Hepatocyte (in vitro differentiated cells): ENCODE results near the gene SYTL1. TPM values are rescaled to one million over a fixed set of nuclear protein-coding genes. Genes with fewer than 3 reads are reported as not detected.

Source experiments
- DNase-seq: peaks from one replicate; pipeline ENCODE4 v3.0.0-alpha.2; 2016; ENCODE audit warnings: low spot score
- H2AFZ ChIP-seq: fragments of 200-600 bp; sonication (generic); 2 replicates; pipeline ENCODE4 v1.6.0; 2016; ENCODE audit warnings: antibody characterized with exemption, mild to moderate bottlenecking
- H3K27ac ChIP-seq: fragments of 200-600 bp; sonication (generic); 2 replicates; pipeline ENCODE4 v1.5.1; 2016; ENCODE audit warnings: mild to moderate bottlenecking
- H3K27me3 ChIP-seq: fragments of 200-600 bp; sonication (generic); 2 replicates; pipeline ENCODE4 v1.6.1; 2016
- H3K36me3 ChIP-seq: fragments of 200-600 bp; sonication (generic); replicated peaks from 2 replicates; pipeline ENCODE4 v1.5.1; 2016; ENCODE audit warnings: low read depth; ENCODE audit not compliant: insufficient read depth
- H3K4me1 ChIP-seq: fragments of 200-600 bp; sonication (generic); 2 replicates; pipeline ENCODE4 v1.5.1; 2016; ENCODE audit warnings: mild to moderate bottlenecking, moderate library complexity; ENCODE audit not compliant: insufficient read depth
- H3K4me2 ChIP-seq: fragments of 200-600 bp; sonication (generic); 2 replicates; pipeline ENCODE4 v1.6.0; 2016
- H3K4me3 ChIP-seq: fragments of 200-600 bp; sonication (generic); 2 replicates; pipeline ENCODE4 v1.5.1; 2016; ENCODE audit warnings: mild to moderate bottlenecking
- H3K79me2 ChIP-seq: fragments of 200-600 bp; sonication (generic); 2 replicates; pipeline ENCODE4 v1.6.0; 2017; ENCODE audit warnings: mild to moderate bottlenecking
- H3K9me2 ChIP-seq: fragments of 200-600 bp; sonication (generic); replicated peaks from 2 replicates; pipeline ENCODE4 v1.6.0; 2017; ENCODE audit warnings: mild to moderate bottlenecking; ENCODE audit not compliant: insufficient read depth
- H3K9me3 ChIP-seq: fragments of 200-600 bp; sonication (generic); 2 replicates; pipeline ENCODE4 v1.5.1; 2016; ENCODE audit warnings: low read depth, mild to moderate bottlenecking
- H4K20me1 ChIP-seq: fragments of 200-600 bp; sonication (generic); 2 replicates; pipeline ENCODE4 v1.6.0; 2016; ENCODE audit warnings: mild to moderate bottlenecking; ENCODE audit not compliant: insufficient read depth, poor library complexity, severe bottlenecking
- CTCF ChIP-seq: fragments of 200-600 bp; sonication (generic); IDR thresholded peaks from 2 replicates; pipeline ENCODE4 v1.5.1; 2016; ENCODE audit warnings: antibody characterized with exemption, mild to moderate bottlenecking; ENCODE audit not compliant: poor library complexity
- EZH2 ChIP-seq: fragments of 200-600 bp; sonication (generic); IDR thresholded peaks from 2 replicates; pipeline ENCODE4 v1.6.1; 2016; ENCODE audit warnings: antibody characterized with exemption, mild to moderate bottlenecking, borderline replicate concordance
- EZH2phosphoT487 ChIP-seq: fragments of 200-600 bp; sonication (generic); IDR thresholded peaks from one replicate; pipeline ENCODE4 v1.6.1; 2018; ENCODE audit warnings: antibody characterized with exemption, mild to moderate bottlenecking, low read depth, moderate library complexity; ENCODE audit not compliant: unreplicated experiment, severe bottlenecking
- WGBS: methylation state at CpG from one replicate; pipeline ENCODE4 v1.1.6; 2016; ENCODE audit warnings: low lambda C conversion rate; ENCODE audit errors: missing lambda C conversion rate; 5-methylcytosine and 5-hydroxymethylcytosine counted together
- polyA plus RNA-seq: library from polyadenylated mRNA; unstranded; fragments of >200 nt; fragmentation: Nextera tagmentation; extraction: Ambion mirVana; gene quantifications from 2 replicates; pipeline ENCODE4 v1.2.1, GENCODE V29; 2016
- total RNA-seq: library from RNA; depleted of rRNA; stranded (reverse); fragments of >200 nt; gene quantifications from 2 replicates; pipeline ENCODE4 v1.2.3, GENCODE V29; 2014

The SYTL1 gene
- total and polyA plus RNA-seq, 2 experiments from 2014 or later, result 12.1 to 21.7 TPM

DNA sequence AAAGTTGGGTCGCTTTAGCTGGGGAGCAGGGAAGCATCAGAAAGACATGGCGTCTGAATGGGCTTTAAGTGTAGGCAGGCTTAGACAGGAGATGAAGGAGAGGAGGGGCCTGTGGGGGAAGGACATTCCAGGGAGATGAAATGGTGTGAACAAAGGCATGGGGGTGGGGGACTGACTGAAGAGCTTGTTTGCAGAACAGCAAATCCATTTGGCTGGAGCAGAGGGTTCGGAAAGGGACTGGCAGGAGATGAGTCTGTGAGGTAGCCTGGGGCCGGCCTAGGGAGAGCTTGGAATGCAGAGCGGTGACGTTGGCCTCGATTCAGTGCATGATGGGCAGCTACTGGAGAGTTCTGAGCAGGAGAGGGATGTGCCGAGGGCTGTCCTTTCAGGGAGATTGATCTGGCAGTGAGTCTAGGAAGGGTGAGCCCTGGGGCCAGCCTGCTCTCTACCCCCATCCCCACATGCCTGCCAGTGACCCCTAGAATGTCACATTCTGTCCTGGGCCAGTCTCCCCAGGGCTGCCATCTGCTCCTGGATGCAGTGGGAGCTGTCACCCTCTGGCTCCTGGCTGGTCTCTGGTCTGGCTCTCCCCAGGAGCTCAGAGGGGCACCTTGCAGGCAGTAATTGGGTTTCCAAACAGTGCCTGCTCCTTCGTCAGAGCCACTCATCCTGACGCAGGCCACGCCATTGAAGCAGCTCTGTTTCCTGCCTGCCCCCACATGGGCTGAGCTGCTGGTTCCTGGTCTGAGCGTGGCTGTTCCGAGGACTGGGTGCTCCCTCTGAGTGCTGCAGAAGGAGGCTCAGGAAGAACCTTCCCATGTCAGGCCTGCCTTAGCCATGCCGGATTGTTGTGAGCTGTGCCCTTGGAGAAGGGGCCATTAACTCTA, 42.2 kb upstream of the SYTL1 start:
- H3K36me3 ChIP-seq, result no peaks in the 10 kb centered on the region
- no peak overlapping the region for H3K4me3 ChIP-seq
- H3K27me3 ChIP-seq, result no peaks in the 10 kb centered on the region
- no peaks in the 10 kb centered on the region for H3K9me3 ChIP-seq
- H4K20me1 ChIP-seq, result no peaks in the 10 kb centered on the region
- peak overlapping the region; percentile 100 for H3K27ac ChIP-seq
- H3K9me2 ChIP-seq, result no peaks in the 10 kb centered on the region
- H3K4me1 ChIP-seq, result peaks cover 31% of the 10 kb centered on the region
- no peak for TF ChIP-seq EZH2phosphoT487
- TF ChIP-seq CTCF, result no peak
- DNase-seq, result peak; percentile 94
- no peaks in the 10 kb centered on the region for H3K79me2 ChIP-seq
- peak overlapping the region; percentile 58 for H3K4me2 ChIP-seq
- 50% methylated on average over 14 of the region's 14 CpGs for WGBS
- H2AFZ ChIP-seq, result no peak overlapping the region

- no peak overlapping the region for H3K4me3 ChIP-seq
- no peaks in the 10 kb centered on the region for H3K36me3 ChIP-seq
- H3K27me3 ChIP-seq, result no peaks in the 10 kb centered on the region
- no peaks in the 10 kb centered on the region for H3K9me3 ChIP-seq
- TF ChIP-seq CTCF (peak; percentile 99), EZH2 (no peak)
- 37% methylated on average over 5 of the region's 5 CpGs for WGBS
- H3K9me2 ChIP-seq, result no peaks in the 10 kb centered on the region
- H3K79me2 ChIP-seq, result no peaks in the 10 kb centered on the region
- H2AFZ ChIP-seq, result no peak overlapping the region
- H3K27ac ChIP-seq, result peak overlapping the region; percentile 99
- peak overlapping the region; percentile 56 for H3K4me2 ChIP-seq
- peaks cover 31% of the 10 kb centered on the region for H3K4me1 ChIP-seq
- H4K20me1 ChIP-seq, result no peaks in the 10 kb centered on the region
- peak; percentile 92 for DNase-seq
Measured at GRCh38 chr1:27300341-27301051, 41.3 kb upstream of the SYTL1 start.

DNA sequence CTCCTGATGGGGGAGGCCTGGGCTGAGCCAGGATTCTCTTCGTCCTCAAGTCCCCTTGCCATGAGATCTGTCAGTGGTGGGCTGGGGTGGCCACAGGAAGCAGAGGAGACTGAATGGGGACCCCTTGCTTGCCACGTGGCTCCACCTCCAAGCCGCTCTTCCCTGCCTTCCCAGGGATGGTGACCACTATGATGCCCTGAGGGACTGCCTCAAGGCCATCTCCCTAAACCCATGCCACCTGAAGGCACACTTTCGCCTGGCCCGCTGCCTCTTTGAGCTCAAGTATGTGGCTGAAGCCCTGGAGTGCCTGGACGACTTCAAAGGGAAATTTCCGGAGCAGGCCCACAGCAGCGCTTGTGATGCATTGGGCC, 40.8 kb upstream of the SYTL1 start:
- Histone ChIP-seq H3K79me2 (no peaks in the 10 kb centered on the region), H4K20me1 (no peaks in the 10 kb centered on the region), H3K4me1 (peaks cover 31% of the 10 kb centered on the region), H3K27me3 (no peaks in the 10 kb centered on the region), H3K36me3 (no peaks in the 10 kb centered on the region), H3K9me2 (no peaks in the 10 kb centered on the region), H3K4me2 (no peak overlapping the region), H3K9me3 (no peaks in the 10 kb centered on the region), H3K4me3 (no peak overlapping the region), H2AFZ (no peak overlapping the region), H3K27ac (peak overlapping the region; percentile 87)
- no peak for DNase-seq
- WGBS, result 73% methylated on average over 8 of the region's 8 CpGs
- no peak for TF ChIP-seq EZH2phosphoT487
- TF ChIP-seq CTCF, result no peak
- TF ChIP-seq EZH2, result no peak
